WTC11 (cell line): Measurements from ENCODE around the gene CDIPT.

Experiments used
- CTCF ChIP-seq: fragments of 200-600 bp; IDR thresholded peaks from 2 replicates; pipeline ENCODE4 v1.8.0; 2022; ENCODE audit warnings: antibody characterized with exemption
- E2F5 ChIP-seq: sonication (generic); formaldehyde crosslinking; IDR thresholded peaks from 2 replicates; pipeline ENCODE4 v1.8.1; 2022; ENCODE audit warnings: mild to moderate bottlenecking, moderate library complexity, missing genetic modification reagents
- NFE2L1 ChIP-seq: sonication (generic); formaldehyde crosslinking; IDR thresholded peaks from 2 replicates; pipeline ENCODE4 v1.8.1; 2023; ENCODE audit warnings: missing genetic modification reagents

DNA sequence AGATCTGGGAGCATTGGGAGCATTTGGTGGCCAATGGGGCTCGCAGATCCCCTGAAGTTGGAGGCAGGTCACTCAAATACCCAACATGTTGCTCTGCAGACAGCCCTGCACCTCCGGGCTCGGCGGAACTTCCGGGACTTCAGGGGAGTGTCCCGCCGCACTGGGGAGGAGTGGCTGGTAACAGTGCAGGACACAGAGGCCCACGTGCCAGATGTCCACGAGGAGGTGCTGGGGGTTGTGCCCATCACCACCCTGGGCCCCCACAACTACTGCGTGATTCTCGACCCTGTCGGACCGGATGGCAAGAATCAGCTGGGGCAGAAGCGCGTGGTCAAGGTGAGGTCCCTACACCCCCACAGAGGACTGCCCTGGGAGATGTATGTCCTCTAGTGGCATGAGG lies 26.4 kb downstream of the CDIPT start:
- no peak for TF ChIP-seq NFE2L1 (CRISPR knock-in tag)
- no peak for TF ChIP-seq CTCF
- no peak for TF ChIP-seq E2F5 (CRISPR knock-in tag)
